Activated T-cell treated with anti-CD3 and anti-CD28 coated beads, Interleukin-2, amount 50 U/mL, for 72 hours (primary cell): Measurements from ENCODE around the gene RASSF7. TPM values are rescaled to one million over a fixed set of nuclear protein-coding genes. Genes with fewer than 3 reads are reported as not detected.
A peak's percentile ranks its signal among the peaks of the same experiment; 100 is the strongest.

ENCODE experiments used
- ATAC-seq, 2 donors: fragments of 150-1000 bp; cut with Tn5 transposase; replicated peaks in 1 of 2; 2 replicates each; pipeline ENCODE4 v1.10.0; 2021; ENCODE audit warnings: moderate library complexity in 2 of 2, mild to moderate bottlenecking in 1 of 2
- DNase-seq, 2 donors: peaks; one replicate each; pipeline ENCODE4 v3.0.0; 2021 to 2022; ENCODE audit warnings: mixed read lengths in 1 of 2
- H3K27ac Mint-ChIP-seq: one replicate; pipeline ENCODE4 v1.8.0; 2022; ENCODE audit warnings: mild to moderate bottlenecking, moderate library complexity, mixed read lengths
- H3K27me3 Mint-ChIP-seq: one replicate; pipeline ENCODE4 v1.8.0; 2022; ENCODE audit warnings: low read depth, mixed read lengths
- H3K36me3 Mint-ChIP-seq, 2 donors: one replicate each; pipeline ENCODE4 v1.8.0; 2022; ENCODE audit warnings: mixed read lengths in 2 of 2, mild to moderate bottlenecking in 1 of 2; ENCODE audit not compliant: insufficient read depth in 2 of 2
- H3K4me1 Mint-ChIP-seq: one replicate; pipeline ENCODE4 v1.8.0; 2022; ENCODE audit warnings: low read depth, mixed read lengths
- H3K4me3 Mint-ChIP-seq, 2 donors: one replicate each; pipeline ENCODE4 v1.8.0; 2022; ENCODE audit warnings: mild to moderate bottlenecking in 2 of 2, mixed read lengths in 2 of 2, moderate library complexity in 2 of 2
- H3K9me3 Mint-ChIP-seq, 2 donors: one replicate each; pipeline ENCODE4 v1.8.0; 2022; ENCODE audit warnings: mixed read lengths in 2 of 2
- total RNA-seq, 2 donors: library from RNA; stranded (reverse); gene quantifications; one replicate each; pipeline ENCODE4 v1.2.3, GENCODE V29; 2022

RASSF7 gene
- total RNA-seq, 2 donors from 2014 or later: 13.5 to 14.2 TPM

DNA sequence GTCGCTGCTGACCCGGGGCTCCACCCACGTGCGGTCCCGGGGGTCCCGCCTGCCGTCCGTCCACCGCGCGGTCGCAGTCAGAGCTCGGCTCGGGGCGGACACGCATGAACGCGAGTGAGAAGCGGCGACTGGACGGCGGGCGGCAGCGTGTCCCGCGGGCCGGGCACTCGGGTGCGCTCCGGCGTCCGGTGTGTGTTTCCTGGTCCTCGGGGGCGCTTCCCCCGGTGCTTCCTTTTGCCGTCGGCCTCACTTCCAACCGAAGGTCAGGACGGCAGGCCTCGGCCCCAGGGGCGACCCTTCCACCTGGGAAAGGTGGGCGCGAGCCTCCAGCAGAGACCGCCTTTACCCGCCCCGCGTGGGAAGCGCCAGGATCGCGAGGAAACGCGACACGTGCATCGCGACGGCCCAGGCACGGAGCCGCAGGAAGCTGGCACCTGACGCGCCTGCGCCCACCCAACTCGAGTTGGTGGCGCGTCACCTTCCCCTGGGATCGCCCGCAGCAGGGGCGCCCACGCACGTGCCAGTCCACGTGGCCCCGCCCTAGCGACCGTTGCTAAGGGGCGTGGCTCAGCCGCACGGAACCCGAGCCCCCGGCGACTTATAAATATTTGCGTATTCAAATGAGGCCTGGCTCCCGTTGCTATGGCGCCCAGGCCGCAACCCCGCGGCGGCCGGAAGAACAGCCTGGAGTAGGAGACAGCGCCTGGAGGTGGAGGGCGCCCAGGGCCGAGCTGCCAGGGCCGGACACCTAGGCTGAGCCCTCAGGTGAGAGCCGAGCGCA lies 23.7 kb upstream of the RASSF7 start, which contains the start of gene LRRC56:
Gene LRRC56, plus strand, starts transcription at position 687 of the 781 bp plus-strand sequence. CDS start 3,158 bp downstream, outside the sequence.
- peak within 1 kb of the TSS; percentile 82 for H3K27ac Mint-ChIP-seq
- peaks cover 6% of the 10 kb centered on the region for H3K4me1 Mint-ChIP-seq
- DNase-seq: peak; percentile 83 to 85
- H3K9me3 Mint-ChIP-seq: no peaks in the 10 kb centered on the region
- peak within 1 kb of the TSS; percentile 94 to 95 for H3K4me3 Mint-ChIP-seq
- peaks cover 0 to under 1% of the 10 kb centered on the region in 2 donors for H3K36me3 Mint-ChIP-seq
- ATAC-seq: peak; percentile 24 to 25
- H3K27me3 Mint-ChIP-seq: no peaks in the 10 kb centered on the region

DNA sequence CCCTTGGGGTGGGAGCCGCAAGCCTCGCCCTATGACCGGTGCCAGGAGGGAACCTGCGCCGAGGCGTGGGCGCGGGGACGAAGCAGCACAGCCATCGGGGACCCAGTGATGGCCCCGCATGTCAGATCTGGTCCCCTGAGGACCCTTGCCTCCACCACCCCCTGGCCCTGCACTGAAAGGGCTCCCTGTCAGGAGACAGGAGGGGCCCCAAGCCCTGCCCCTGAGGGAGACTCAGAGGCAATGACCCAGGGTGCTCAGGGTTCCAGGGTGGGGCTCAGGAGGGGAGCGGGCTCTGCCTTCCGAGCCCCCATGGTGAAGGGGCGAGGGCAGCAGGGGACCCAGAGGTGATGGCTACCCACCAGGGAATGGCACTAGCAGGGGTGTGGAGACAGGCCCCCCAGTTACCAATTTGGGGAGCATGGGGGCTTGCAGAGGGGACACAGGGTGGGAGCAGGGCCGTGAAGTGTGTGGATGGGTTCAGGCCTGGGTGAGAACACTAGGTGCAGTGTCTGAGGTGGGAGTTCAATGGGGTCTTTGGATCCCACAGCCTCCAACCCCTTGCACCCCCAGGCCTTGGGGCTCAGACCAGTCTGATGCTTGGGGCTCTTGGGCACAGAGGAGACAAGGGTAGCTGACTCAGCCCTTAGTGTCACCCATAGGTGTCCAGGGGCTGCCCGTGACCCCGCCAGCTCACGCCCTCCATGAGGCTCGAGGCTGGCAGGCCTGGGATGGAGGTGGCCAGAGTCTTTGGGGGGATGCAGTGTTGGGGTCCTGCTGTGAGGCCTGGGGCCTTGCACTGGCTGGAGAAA lies 22.9 kb upstream of the RASSF7 start:
- H3K4me1 Mint-ChIP-seq: peaks cover 6% of the 10 kb centered on the region
- H3K4me3 Mint-ChIP-seq: peak overlapping the region; percentile 94 to 95
- H3K27ac Mint-ChIP-seq: no peak overlapping the region
- DNase-seq: no peak
- H3K9me3 Mint-ChIP-seq: no peaks in the 10 kb centered on the region
- H3K36me3 Mint-ChIP-seq: no peaks in the 10 kb centered on the region
- ATAC-seq: no peak
- no peaks in the 10 kb centered on the region for H3K27me3 Mint-ChIP-seq

DNA sequence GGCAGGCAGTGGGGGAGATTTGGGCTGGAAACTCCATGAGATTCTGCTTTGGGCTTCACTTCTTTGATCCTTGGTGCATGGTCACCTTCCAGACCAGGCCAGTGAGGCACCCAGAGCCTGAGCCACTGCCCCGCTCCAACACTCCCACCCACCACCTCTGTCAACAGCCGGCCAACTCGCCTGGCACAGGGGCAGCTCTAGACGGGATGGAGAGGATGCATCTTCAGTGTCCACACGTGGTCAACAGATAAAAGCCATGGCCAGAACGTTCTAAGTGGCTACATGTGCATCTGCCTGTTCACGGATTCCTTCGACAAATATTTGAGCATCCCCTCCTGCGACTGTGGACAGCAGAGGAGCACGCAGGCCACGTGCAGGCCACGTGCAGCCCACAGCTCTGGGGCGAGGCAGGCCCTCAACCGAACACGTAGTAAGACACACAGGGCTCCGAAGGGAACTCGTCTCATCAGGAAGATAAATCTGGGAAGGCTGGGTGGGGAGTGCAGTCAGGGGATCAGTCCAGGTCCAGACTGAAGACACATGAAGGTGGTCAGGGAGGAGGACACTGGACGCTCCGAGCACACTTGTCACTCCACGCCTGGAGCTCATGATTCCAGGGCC lies 22.2 kb upstream of the RASSF7 start:
- no peak for DNase-seq
- H3K27me3 Mint-ChIP-seq: no peaks in the 10 kb centered on the region
- H3K27ac Mint-ChIP-seq: no peak overlapping the region
- no peak for ATAC-seq
- H3K4me3 Mint-ChIP-seq: no peak overlapping the region
- H3K9me3 Mint-ChIP-seq: no peaks in the 10 kb centered on the region
- no peaks in the 10 kb centered on the region for H3K36me3 Mint-ChIP-seq
- H3K4me1 Mint-ChIP-seq: peaks cover 6% of the 10 kb centered on the region

DNA sequence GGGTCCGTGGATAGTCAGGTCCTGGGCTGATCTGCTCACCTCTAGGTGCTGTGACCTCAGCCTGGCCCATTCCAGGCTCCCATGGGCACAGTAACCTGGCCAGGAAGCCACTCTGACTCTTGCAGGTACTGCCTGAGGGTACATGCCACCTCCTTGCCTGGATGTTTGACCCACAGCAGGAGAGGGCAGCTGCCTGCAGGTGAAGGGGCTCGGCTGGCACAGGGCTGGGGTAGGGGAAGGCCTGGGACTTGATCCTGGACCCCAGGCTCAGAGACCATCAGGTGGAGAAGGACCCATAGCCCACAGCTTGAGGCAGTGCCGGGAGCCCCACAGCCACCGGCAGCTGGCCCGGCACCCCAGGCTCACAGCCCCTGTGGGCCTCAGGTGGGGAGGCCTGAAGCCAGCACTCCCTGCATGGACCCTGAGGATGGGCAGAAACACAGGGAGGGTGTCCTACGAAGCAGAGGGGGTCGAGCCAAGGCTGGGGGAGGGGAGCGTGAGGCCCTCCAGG lies 20.7 kb upstream of the RASSF7 start:
- ATAC-seq: no peak
- no peaks in the 10 kb centered on the region for H3K27me3 Mint-ChIP-seq
- no peak for DNase-seq
- H3K9me3 Mint-ChIP-seq: no peaks in the 10 kb centered on the region
- peaks cover 6% of the 10 kb centered on the region for H3K4me1 Mint-ChIP-seq
- H3K4me3 Mint-ChIP-seq: no peak overlapping the region
- H3K36me3 Mint-ChIP-seq: no peaks in the 10 kb centered on the region
- no peak overlapping the region for H3K27ac Mint-ChIP-seq

DNA sequence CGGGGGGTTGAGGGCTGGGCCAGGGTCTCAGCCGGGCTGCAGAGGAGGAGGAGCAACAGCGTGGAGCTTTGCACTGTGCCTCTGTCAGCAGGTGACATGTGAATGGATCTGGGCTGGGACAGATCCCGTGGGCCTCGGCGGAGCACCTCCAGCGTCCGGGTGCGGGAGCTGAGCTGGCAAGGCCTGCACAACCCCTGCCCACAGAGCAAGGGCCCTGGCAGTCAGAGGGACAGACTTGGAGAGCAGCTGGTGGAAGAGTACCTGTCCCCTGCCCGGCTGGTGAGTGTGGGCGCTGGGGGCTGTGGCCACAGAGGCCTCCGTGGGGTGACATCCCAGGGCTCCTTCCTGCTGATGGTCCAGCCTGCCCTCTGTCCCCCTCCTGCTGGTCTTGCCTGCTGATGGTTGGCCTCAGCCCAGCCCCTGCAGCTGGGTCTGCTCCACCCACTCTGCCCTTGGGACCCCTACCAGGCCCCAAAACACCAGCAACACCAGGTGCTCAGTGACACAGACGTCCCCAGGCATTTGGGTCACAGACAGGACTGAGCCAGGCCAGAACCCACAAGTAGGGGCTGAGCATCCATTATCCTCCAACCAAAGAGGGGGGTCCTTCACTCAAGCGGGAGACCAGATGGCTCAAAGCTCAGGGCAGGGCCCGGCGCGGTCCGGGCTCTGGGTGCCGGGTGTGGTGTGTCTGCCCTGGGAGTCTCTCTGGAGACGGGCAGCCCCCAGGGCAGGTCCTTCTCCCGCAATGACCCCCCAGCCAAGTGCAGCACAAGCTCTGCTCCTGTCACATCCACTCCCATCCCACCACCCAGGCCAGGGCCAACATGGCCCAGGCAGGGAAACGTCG lies 20.0 kb upstream of the RASSF7 start:
- Mint-ChIP-seq H3K4me1 (peaks cover 6% of the 10 kb centered on the region), H3K27ac (no peak overlapping the region), H3K36me3 (no peaks in the 10 kb centered on the region), H3K4me3 (no peak overlapping the region), H3K9me3 (no peaks in the 10 kb centered on the region), H3K27me3 (no peaks in the 10 kb centered on the region)
- ATAC-seq: no peak
- no peak for DNase-seq

DNA sequence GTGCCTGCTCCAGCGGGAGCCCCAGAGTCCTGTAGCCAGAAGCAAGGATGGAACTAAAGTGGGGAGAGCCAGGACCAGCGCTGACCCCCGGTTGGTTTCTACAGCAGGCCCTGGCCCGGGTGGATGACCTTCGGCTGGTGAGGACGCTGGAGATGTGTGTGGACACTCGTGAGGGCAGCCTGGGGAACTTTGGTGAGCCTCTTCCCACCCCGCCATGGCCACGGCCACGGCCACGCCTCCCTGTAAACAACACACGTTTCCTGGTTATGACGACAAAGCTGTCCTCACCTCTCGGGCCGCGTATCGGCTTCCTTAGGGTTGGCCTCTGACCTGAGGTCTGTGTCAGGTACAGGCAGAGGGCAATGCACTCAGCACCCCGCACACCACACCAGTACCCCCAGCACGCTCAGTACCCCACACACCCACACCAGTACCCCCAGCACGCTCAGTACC lies 19.3 kb upstream of the RASSF7 start:
- Mint-ChIP-seq H3K36me3 (no peaks in the 10 kb centered on the region), H3K27ac (no peak overlapping the region), H3K4me3 (no peak overlapping the region), H3K9me3 (no peaks in the 10 kb centered on the region), H3K4me1 (peaks cover 1% of the 10 kb centered on the region), H3K27me3 (no peaks in the 10 kb centered on the region)
- DNase-seq: no peak
- ATAC-seq: no peak

DNA sequence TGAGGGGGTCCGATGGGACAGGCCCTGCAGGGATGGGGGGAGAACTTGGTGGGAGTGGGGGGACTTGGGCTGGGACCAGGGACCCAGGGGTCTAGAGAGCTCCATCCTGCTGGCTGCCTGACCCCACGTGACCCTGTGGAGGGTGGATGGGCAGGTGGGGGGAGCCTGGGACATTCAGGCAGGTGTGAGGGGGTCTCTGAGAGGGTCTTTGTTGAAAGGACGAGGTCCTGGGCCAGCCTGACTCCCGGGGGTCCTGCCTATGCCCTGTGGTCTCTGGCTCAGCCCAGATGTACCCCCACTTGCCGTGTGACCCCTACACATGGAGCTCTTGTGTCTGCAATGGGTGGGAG lies 16.0 kb upstream of the RASSF7 start:
- Mint-ChIP-seq H3K4me1 (peaks cover 4% of the 10 kb centered on the region), H3K4me3 (no peak overlapping the region), H3K27ac (no peak overlapping the region), H3K9me3 (no peaks in the 10 kb centered on the region), H3K27me3 (no peaks in the 10 kb centered on the region), H3K36me3 (no peaks in the 10 kb centered on the region)
- ATAC-seq (no peak), DNase-seq (no peak)

DNA sequence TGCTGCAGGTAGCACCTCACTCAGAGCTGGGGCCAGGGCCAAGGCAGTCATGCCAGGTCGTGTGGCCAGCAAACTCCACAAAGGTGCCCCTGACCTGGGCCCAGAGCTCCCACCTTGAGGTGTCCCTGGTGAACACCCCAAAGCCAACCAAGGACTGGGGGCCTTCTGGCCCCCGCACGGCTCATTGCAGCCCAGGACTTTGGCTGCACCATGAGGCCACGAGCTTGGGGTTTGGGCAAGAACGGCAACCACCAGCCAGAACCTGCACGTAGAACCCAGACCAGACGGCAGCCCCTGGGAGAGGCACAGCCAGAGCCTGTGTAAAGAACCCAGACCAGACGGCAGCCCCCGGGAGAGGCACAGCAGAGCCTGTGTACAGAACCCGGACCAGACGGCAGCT lies 15.6 kb upstream of the RASSF7 start:
- Mint-ChIP-seq H3K4me1 (peaks cover 4% of the 10 kb centered on the region), H3K36me3 (no peaks in the 10 kb centered on the region), H3K9me3 (no peaks in the 10 kb centered on the region), H3K27me3 (no peaks in the 10 kb centered on the region), H3K4me3 (no peak overlapping the region), H3K27ac (no peak overlapping the region)
- DNase-seq (no peak), ATAC-seq (no peak)

DNA sequence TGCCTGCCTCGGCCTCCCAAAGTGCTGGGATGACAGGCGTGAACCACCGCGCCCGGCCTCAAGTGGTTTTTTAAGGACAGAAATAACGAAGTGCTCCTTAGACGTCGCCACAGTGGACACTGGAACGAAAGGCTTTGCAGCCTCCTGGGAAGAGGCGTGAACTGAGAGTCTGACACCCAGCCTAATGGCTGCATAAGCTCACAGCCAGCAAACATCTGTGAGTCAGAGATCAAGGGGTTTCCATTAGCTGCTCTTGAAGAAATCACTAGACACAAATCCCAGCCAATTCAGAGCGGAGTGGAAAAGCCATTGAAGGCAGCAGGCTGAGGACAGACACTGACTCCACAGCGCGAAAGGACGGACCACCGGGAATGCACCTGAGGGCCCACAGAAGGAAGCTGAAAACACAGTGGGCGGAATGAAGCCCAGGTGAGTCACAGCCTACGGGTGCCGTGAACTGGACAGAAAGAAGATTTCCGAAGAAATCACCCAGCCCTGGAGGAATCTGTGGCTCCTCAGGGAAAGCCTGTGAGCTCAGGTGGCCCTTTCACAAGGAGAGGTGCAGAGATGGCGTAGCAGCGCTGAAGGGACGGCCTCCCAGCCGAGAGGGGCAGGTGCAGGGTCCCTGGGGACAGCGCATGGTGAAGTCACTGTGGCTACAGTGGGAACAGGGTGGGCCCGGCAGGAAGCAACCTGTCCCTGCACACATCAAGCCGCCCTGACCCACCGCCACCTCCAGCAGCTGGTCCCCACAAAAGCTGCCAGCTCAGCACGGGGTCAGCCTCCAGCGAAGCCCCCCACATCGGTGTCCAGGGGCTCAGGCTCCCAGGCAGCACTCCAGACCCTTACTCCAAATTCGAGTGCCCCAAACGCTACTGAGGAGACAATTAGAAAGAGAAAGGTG lies 11.8 kb upstream of the RASSF7 start:
- H3K9me3 Mint-ChIP-seq: no peaks in the 10 kb centered on the region
- DNase-seq (no peak), ATAC-seq (no peak)
- no peak overlapping the region for H3K27ac Mint-ChIP-seq
- no peak overlapping the region for H3K4me3 Mint-ChIP-seq
- no peaks in the 10 kb centered on the region for H3K27me3 Mint-ChIP-seq
- H3K36me3 Mint-ChIP-seq: no peaks in the 10 kb centered on the region
- peaks cover 4% of the 10 kb centered on the region for H3K4me1 Mint-ChIP-seq

DNA sequence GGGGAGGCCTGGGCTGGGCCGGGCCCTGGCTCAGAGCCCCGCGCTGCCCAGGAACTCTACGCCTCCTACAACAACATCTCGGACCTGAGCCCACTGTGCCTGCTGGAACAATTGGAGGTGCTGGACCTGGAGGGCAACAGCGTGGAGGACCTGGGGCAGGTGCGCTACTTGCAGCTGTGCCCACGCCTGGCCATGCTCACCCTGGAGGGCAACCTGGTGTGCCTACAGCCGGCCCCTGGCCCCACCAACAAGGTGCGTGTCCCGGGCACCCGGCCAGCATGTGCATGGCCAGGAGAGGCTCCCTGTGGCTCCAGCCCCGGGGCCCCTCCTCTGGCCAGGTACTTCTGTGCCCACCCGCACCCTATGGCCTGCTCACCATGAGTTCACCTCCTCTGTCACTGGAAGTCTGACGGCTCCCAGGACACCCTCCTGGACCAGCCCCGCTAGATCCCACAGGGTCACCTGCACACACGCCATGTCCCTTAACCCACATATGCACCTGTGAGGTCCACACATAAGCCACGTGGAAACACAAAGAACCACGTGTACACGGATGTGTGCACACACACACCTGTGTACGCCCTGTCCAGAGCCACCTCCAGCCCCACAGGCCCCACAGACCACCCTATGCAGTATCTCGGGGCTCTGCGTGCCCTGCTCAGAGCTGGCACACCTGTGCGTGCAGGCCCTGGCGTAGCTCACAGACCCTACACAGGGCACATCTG lies 10.6 kb upstream of the RASSF7 start:
- H3K4me1 Mint-ChIP-seq: peaks cover 4% of the 10 kb centered on the region
- no peaks in the 10 kb centered on the region for H3K9me3 Mint-ChIP-seq
- ATAC-seq (no peak), DNase-seq (no peak)
- H3K4me3 Mint-ChIP-seq: no peak overlapping the region
- no peaks in the 10 kb centered on the region for H3K36me3 Mint-ChIP-seq
- H3K27me3 Mint-ChIP-seq: no peaks in the 10 kb centered on the region
- no peak overlapping the region for H3K27ac Mint-ChIP-seq

DNA sequence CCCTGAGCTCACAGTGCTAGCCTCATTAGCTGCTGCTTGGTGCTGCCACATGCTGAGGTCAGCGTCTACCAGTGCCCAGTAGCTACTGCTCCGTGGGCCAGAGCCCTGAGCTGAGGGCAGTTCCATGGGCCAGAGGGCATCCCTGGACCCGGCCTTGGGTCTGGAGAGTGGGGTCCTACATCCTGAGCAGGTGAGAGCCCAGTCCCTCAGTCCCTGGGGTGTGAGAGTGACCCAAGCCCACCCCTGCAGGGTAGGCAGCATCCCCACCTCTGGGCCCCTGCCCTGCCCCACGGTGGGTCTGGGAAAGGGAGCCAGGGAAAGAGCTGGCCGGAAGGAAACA lies 10.1 kb upstream of the RASSF7 start:
- Mint-ChIP-seq H3K27ac (no peak overlapping the region), H3K4me1 (peaks cover 4% of the 10 kb centered on the region), H3K9me3 (no peaks in the 10 kb centered on the region), H3K36me3 (no peaks in the 10 kb centered on the region), H3K27me3 (no peaks in the 10 kb centered on the region), H3K4me3 (no peak overlapping the region)
- no peak for ATAC-seq
- DNase-seq: no peak
